T-helper 2 cell treated with Interferon-gamma antibody and Interleukin-4, amounts not matched to agents 5 μg/mL and 100 μg/mL, for 36 hours (primary cell): ENCODE measurements around the gene PHACTR2.
"Not testable (repeated sequence)": the region's sequence is repeated elsewhere in the genome, so short reads cannot be mapped to it uniquely, and the experiment has no call there.

Source experiments
- DNase-seq: peaks from one replicate; pipeline ENCODE4 v3.0.0; 2021; ENCODE audit warnings: low spot score
- H3K27ac Mint-ChIP-seq: one replicate; pipeline ENCODE4 v1.8.0; 2021; ENCODE audit warnings: mild to moderate bottlenecking, mixed read lengths
- H3K27me3 Mint-ChIP-seq: one replicate; pipeline ENCODE4 v1.8.0; 2021; ENCODE audit warnings: low read depth, mixed read lengths
- H3K36me3 Mint-ChIP-seq: one replicate; pipeline ENCODE4 v1.8.0; 2021; ENCODE audit warnings: low read depth, mixed read lengths
- H3K4me1 Mint-ChIP-seq: one replicate; pipeline ENCODE4 v1.8.0; 2021; ENCODE audit warnings: low read depth, mixed read lengths
- H3K4me3 Mint-ChIP-seq: one replicate; pipeline ENCODE4 v1.8.0; 2022; ENCODE audit warnings: mild to moderate bottlenecking, moderate library complexity, mixed read lengths
- H3K9me3 Mint-ChIP-seq: one replicate; pipeline ENCODE4 v1.8.0; 2021; ENCODE audit warnings: mixed read lengths

PHACTR2 gene

DNA sequence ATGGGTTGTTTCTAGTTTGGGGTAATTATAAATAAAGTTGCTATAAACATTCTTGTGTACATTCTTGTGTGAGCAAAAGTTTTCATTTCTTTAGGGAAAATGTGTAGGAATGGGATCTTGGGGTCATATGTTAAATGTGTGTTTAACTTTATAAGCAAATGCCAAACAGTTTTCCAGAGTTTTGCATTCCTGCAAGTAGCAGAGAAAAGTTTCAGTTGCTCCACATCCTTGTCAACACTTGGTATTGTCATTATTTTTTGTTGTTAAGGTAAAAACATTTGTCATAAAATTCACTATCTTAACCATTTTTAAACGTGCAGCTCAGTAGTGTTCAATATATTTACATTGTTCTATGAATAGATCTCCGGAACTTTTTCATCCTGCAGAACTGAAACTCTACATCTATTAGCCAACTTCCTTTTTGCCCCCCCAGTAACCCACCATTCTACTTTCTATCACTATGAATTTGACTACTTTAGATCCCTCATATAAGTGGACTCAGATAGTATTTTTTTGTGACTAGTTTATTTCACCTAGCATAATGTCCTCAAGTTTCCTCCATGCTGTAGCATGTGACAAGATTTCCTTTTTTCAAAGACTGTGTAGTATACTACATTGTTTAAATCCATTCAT lies 48.4 kb downstream of the PHACTR2 start:
- Mint-ChIP-seq H3K36me3 (peaks cover 23% of the 10 kb centered on the region), H3K4me3 (no peak overlapping the region), H3K4me1 (peaks cover 5% of the 10 kb centered on the region), H3K27ac (no peak overlapping the region), H3K9me3 (peaks cover 6% of the 10 kb centered on the region), H3K27me3 (no peaks in the 10 kb centered on the region)
- DNase-seq, result no peak

DNA sequence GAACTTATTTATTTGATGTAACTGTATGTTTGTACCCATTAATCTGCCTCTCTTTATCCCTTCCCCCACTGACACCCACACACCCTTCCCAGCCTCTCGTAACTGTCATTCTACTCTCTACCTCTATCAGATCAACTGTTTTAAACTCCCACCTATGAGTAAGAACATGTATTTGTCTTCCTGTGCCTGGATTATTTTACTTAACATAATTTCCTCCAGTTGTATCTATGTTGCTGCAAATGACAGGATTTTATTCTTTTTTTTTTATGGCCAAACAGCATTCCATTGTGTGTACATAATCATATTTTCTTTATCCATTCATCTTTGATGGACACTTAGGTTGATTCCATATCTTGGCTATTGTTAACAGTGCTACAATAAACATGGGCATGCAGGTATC lies 49.3 kb downstream of the PHACTR2 start:
- Mint-ChIP-seq H3K9me3 (peaks cover 6% of the 10 kb centered on the region), H3K4me3 (no peak overlapping the region), H3K27me3 (no peaks in the 10 kb centered on the region), H3K4me1 (peaks cover 11% of the 10 kb centered on the region), H3K36me3 (peaks cover 21% of the 10 kb centered on the region), H3K27ac (no peak overlapping the region)
- DNase-seq, result no peak

DNA sequence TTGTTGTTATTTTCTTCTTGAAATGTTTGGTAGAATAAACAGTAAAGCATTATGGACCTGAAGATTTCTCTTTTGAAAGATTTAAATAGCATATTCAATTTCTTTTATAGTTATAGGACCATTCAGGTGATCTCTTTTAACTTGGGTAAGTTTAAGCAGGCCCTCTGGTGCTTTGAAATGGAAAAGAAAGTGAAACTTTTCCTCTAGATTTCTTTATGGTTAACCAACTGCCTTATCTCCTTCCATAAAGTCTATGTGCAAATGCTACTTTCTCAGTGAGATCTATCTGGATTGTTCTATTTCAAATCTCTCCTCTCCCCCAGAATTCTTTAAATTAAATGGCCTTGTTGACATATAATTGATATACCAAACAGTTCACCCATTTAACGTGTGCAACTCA lies 54.0 kb downstream of the PHACTR2 start:
- H3K27ac Mint-ChIP-seq, result no peak overlapping the region
- H3K4me1 Mint-ChIP-seq, result peaks cover 28% of the 10 kb centered on the region
- no peaks in the 10 kb centered on the region for H3K27me3 Mint-ChIP-seq
- no peak overlapping the region for H3K4me3 Mint-ChIP-seq
- no peaks in the 10 kb centered on the region for H3K9me3 Mint-ChIP-seq
- DNase-seq, result no peak
- H3K36me3 Mint-ChIP-seq, result peaks cover 2% of the 10 kb centered on the region

DNA sequence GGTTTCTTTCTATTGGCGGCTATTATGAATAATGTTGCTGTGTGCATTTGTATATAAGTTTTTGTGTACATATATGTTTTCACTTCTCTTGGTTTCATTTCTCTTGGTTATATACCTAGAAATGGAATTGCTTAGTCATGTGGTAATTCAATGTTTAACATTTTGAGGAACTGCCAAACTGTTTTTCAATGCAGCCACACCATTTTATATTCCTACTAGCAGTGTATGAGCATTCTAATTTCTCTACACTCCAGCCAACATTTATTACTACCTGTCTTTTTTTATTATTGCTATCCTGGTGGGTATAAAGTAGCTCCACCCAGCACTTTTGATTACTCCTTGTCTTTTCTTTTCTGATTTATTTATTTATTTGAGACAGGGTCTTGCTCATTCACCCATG lies 54.8 kb downstream of the PHACTR2 start:
- Mint-ChIP-seq H3K4me1 (peaks cover 23% of the 10 kb centered on the region), H3K36me3 (no peaks in the 10 kb centered on the region), H3K4me3 (no peak overlapping the region), H3K27ac (peak overlapping the region; percentile 13), H3K27me3 (no peaks in the 10 kb centered on the region), H3K9me3 (no peaks in the 10 kb centered on the region)
- no peak for DNase-seq

DNA sequence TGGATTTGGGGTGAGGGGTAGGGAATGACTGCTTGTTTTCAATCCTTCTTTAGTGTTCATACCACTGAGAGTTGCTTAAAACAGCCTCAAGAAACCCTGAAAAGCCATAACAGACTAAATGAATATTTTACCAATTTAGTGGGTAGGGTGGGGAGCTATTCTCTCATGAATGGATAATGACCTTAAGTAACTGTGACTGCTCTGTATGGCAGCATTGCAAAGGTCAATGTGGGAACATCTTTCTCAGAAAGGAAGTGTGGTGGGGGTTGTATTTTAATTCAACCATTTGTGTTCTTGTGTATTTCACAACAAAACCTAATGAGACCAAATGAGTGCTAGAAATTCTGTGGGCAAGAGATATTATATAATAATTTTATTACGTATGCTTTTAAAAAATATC lies 55.7 kb downstream of the PHACTR2 start:
- Mint-ChIP-seq H3K27ac (no peak overlapping the region), H3K36me3 (no peaks in the 10 kb centered on the region), H3K9me3 (no peaks in the 10 kb centered on the region), H3K4me1 (peaks cover 23% of the 10 kb centered on the region), H3K4me3 (no peak overlapping the region), H3K27me3 (no peaks in the 10 kb centered on the region)
- no peak for DNase-seq

DNA sequence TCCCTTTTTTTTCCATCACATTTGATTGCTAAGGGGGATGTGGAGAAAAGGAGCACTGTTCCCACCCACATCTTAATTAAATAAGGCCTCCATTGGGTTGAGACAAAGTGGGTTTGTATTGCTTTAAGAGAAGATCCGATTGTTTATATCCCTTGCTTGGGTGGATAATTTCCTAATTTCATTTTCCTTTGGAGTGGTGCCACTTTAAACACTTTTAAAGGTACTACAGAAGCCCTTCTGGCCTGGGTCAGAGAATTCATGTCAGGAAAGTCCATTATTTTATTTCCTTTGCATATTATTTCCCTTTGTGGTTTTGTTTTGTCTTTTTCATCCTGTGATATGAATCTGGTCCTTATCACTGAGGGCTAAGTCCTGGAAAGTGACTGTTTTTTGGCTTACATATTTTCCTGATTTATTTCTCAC lies 56.9 kb downstream of the PHACTR2 start:
- H3K9me3 Mint-ChIP-seq, result no peaks in the 10 kb centered on the region
- H3K27me3 Mint-ChIP-seq, result no peaks in the 10 kb centered on the region
- H3K4me3 Mint-ChIP-seq, result no peak overlapping the region
- no peaks in the 10 kb centered on the region for H3K36me3 Mint-ChIP-seq
- H3K4me1 Mint-ChIP-seq, result peaks cover 26% of the 10 kb centered on the region
- DNase-seq, result no peak
- no peak overlapping the region for H3K27ac Mint-ChIP-seq

DNA sequence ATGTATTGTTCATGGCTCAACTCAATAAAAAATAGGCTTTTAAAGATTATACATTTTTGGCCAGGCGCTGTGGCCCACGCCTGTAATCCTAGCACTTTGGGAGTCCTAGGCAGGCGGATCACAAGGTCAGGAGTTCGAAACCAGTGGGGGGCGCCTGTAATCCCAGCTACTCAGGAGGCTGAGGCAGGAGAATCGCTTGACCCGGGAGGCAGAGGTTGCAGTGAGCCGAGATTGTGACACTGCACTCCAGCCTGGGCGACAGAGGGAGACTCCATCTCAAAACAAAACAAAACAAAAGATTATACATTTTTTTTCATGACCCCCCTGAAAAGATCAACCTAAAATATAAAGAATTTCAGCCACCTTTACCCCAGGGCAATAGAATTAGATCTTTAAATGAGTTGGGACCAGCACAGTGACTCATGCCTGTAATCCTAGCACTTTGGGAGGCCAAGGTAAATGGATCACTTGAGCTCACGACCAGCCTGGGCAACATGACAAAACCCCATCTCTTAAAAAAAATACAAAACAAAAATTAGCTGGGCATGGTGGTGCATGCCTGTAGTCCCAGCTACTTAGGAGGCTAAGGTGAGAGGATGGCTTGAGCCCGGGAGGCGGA lies 60.4 kb downstream of the PHACTR2 start:
- DNase-seq, H3K9me3 Mint-ChIP-seq, H3K27me3 Mint-ChIP-seq, H3K4me3 Mint-ChIP-seq, H3K36me3 Mint-ChIP-seq, H3K27ac Mint-ChIP-seq: not testable (repeated sequence)
- H3K4me1 Mint-ChIP-seq, result peaks cover 11% of the 10 kb centered on the region

DNA sequence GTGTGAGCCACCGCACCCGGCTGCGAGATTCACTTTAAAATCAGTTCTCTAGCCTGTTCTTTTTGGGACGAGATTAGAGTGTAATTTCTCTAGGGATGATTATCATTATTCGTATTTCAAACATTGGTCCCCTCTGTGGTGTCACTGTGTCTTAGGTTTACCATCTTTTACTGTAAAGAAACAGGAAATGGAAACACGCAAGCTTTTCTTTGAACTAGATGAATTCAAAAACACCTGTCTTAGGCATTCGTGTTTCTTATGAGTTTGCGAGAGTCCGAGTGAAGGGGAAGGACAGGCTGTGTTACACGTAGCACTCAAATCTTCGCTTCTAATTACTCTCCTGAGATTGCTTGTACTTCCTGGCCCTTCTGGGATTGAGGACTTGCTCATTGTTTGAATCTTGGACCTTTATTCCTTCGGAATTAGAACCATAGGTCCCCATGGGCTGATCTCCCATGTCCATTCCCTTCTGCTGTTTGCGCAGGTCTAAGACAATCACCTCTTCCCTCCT lies 61.6 kb downstream of the PHACTR2 start:
- DNase-seq, result no peak
- Mint-ChIP-seq H3K9me3 (no peaks in the 10 kb centered on the region), H3K27ac (no peak overlapping the region), H3K4me3 (no peak overlapping the region), H3K36me3 (no peaks in the 10 kb centered on the region), H3K27me3 (no peaks in the 10 kb centered on the region), H3K4me1 (peaks cover 7% of the 10 kb centered on the region)

DNA sequence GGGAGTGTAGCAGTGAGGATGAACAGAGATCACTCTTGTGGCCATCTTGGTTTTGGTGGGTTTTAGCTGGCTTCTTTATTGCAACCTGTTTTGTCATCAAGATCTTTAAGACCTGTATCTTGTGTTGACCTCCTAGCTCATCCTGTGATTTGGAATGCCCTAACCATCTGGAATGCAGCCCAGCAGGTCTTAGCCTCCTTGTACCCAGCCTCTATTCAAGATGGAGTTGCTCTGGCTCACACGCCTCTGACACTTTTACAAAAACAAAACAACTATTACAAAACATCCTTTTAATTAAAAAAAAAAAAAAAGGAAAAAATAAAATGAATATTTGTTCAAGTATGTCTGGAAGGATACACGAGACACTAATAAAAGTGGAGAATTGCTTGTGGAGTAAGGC lies 62.4 kb downstream of the PHACTR2 start:
- Mint-ChIP-seq H3K4me1 (peaks cover 3% of the 10 kb centered on the region), H3K9me3 (no peaks in the 10 kb centered on the region), H3K27me3 (no peaks in the 10 kb centered on the region), H3K4me3 (no peak overlapping the region), H3K27ac (no peak overlapping the region), H3K36me3 (no peaks in the 10 kb centered on the region)
- no peak for DNase-seq

DNA sequence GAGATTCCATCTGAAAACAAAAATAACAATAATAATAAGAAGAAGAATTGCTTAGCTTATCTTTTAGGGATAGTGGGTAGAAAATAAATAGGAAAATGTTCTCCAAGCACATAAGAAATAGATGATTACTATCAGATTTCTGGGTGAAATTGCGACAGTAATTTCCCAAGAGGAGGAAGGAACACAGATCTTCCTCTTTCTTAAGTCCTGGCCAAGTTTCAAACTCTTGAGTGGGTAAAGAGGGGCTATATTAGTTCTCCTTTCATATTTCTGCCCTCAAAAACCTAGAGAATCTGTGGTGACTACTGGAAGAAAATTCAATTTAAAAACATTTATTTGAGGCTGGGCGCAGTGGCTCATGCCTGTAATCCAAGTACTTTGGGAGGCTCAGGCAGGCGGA lies 63.7 kb downstream of the PHACTR2 start:
- H3K27ac Mint-ChIP-seq, result no peak overlapping the region
- no peaks in the 10 kb centered on the region for H3K36me3 Mint-ChIP-seq
- no peak for DNase-seq
- no peak overlapping the region for H3K4me3 Mint-ChIP-seq
- H3K9me3 Mint-ChIP-seq, result no peaks in the 10 kb centered on the region
- H3K27me3 Mint-ChIP-seq, result no peaks in the 10 kb centered on the region
- H3K4me1 Mint-ChIP-seq, result peaks cover 3% of the 10 kb centered on the region

DNA sequence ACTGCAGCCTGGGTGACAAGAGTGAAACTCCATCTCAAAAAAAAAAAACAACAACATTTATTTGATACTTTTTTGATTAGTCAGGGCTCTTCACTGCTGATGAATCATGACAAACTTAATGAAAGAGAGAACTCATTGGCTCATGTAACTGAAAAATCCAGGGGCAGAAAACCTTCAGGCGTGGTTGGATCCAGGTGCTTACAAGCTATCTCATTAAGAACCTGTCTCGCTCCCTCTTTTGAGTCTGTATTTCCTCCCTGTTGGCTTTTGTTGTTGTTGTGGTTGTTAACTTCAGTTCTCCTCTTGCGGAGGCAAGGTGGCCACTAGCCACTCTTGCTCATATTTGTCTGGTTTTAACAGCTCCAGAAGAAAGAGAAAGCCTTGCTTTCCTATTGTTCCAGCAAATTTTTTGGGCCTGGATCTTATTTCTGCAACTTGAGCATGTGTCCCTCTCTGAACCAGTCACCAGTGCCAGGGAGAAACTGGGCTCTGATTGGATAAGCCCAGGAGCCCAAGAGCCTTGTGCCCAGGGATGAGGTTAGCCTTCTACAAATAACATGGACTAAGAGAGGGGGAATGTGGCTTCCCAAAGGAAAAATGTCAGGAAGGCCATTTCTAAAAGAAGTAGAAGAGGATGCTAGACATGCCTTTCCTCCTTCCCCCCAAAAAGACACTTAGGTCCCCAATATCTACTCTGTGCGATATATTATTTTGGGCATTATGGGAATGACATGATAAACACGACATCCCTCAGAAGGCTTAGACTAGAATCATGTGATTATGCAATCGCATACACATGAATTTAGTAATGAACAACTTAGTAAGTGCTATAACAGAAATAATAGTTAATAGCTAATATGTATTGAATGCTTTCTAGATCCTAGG lies 64.5 kb downstream of the PHACTR2 start:
- Mint-ChIP-seq H3K27me3 (no peaks in the 10 kb centered on the region), H3K9me3 (no peaks in the 10 kb centered on the region), H3K27ac (no peak overlapping the region), H3K36me3 (no peaks in the 10 kb centered on the region), H3K4me1 (peaks cover 3% of the 10 kb centered on the region), H3K4me3 (no peak overlapping the region)
- DNase-seq, result no peak

DNA sequence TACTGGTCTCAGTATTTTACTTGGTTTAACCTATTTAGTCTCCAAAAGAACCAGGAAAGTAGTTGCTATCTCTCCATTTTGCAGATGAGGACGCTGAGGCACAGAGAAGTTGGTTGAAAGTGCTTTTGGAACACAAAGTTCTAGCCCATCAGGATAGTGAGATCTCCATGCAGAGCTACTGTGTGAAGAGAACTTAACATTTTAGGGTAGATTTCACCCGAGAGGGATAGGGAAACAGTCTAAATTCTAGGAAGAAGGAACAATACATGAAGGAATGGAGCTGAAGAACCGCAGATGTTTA lies 65.1 kb downstream of the PHACTR2 start:
- Mint-ChIP-seq H3K4me3 (no peak overlapping the region), H3K9me3 (no peaks in the 10 kb centered on the region), H3K4me1 (peaks cover 3% of the 10 kb centered on the region), H3K36me3 (no peaks in the 10 kb centered on the region), H3K27ac (no peak overlapping the region), H3K27me3 (no peaks in the 10 kb centered on the region)
- no peak for DNase-seq

DNA sequence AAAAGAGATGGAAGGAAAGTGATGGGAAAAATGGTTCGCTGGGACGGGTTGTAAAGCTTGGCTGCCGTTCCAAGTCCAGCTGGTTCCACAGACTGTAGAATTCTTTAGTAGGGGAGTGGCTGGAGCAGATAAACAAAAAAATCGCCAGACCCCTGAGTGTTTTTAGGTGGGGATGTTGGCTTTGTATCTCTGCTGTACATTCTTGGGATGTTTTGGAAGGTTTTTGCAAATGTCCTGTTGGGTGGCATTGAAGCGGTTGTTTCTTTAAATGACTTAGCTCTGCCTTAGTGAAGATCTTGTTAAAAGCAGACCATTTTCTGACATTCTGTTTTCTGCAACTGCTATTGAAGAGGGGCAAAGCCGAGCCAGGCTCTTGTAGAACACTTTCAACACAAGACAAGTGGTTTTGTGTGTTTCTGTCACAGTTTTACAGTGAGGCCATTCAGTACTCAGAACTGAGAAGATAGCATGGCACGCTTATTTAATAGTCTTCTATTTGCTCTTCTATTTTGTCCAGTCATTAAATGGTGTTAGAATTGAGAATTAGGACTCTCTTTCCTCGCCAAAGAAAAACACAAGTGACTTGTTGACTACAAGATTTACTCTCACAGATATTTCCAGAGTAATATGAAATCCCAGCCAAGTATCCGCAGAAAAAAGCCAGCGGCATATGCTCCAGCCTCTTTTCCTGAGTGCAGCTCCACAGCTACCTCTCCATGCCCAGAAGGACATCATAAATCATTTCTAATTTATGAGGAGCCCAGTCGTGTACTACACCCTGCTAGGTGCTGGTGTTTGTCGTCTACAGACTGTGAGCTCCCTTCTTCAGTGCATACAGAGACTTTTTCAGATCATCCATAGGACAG lies 65.8 kb downstream of the PHACTR2 start:
- no peaks in the 10 kb centered on the region for H3K36me3 Mint-ChIP-seq
- no peak for DNase-seq
- H3K9me3 Mint-ChIP-seq, result no peaks in the 10 kb centered on the region
- no peak overlapping the region for H3K4me3 Mint-ChIP-seq
- H3K27ac Mint-ChIP-seq, result no peak overlapping the region
- no peaks in the 10 kb centered on the region for H3K27me3 Mint-ChIP-seq
- H3K4me1 Mint-ChIP-seq, result peaks cover 3% of the 10 kb centered on the region
